ENCODE measurements around the gene CKAP5. TPM values are rescaled to one million over a fixed set of nuclear protein-coding genes. Genes with fewer than 3 reads are reported as not detected.
"Not testable (repeated sequence)": the region's sequence is repeated elsewhere in the genome, so short reads cannot be mapped to it uniquely, and the experiment has no call there.

CKAP5 gene
- total and polyA plus RNA-seq, 2 experiments from 2014 or later, result 67.9 to 120 TPM

DNA sequence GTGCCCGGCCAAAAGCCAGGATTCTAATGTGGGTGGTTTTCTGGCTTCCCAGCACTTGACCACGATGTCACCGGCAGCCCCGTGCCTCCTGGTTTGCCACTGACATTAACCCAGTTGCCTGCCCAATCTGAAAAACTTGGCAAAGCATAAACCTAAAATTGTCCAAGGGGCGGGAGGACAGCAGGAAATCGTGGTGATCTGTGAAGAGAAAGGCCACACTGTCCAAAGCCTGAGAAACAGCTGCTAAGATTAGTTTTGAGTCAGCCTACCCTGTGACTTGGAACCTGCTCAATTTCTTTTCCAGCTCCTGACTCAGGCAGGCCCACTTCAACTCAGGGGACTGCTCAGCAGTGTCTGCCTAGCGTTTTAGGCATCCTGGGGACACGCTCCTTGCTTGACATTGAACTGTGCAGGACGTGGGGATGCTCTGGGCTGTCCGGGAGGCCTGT is 135.2 kb downstream of the CKAP5 start:
- H3K27ac Mint-ChIP-seq, result no peak overlapping the region
- no peaks in the 10 kb centered on the region for H3K4me1 Mint-ChIP-seq
- no peaks in the 10 kb centered on the region; the same call in 1 of the 2 replicates for H4K20me1 ChIP-seq (replicated peaks; ENCODE audit: insufficient read depth)
- H3F3A ChIP-seq (replicated peaks; ENCODE audit: low read depth), result no peaks in the 10 kb centered on the region; the same call in 1 of the 2 replicates
- H3K9me2 ChIP-seq (ENCODE audit: insufficient read depth), result no peaks in the 10 kb centered on the region
- H3K27ac ChIP-seq (ENCODE audit: low read depth), result 0 out of 2 replicates have a peak overlapping the region, but pooled peaks have one; percentile 26
- ATAC-seq, result no peak
- TF ChIP-seq, protein P1, sequence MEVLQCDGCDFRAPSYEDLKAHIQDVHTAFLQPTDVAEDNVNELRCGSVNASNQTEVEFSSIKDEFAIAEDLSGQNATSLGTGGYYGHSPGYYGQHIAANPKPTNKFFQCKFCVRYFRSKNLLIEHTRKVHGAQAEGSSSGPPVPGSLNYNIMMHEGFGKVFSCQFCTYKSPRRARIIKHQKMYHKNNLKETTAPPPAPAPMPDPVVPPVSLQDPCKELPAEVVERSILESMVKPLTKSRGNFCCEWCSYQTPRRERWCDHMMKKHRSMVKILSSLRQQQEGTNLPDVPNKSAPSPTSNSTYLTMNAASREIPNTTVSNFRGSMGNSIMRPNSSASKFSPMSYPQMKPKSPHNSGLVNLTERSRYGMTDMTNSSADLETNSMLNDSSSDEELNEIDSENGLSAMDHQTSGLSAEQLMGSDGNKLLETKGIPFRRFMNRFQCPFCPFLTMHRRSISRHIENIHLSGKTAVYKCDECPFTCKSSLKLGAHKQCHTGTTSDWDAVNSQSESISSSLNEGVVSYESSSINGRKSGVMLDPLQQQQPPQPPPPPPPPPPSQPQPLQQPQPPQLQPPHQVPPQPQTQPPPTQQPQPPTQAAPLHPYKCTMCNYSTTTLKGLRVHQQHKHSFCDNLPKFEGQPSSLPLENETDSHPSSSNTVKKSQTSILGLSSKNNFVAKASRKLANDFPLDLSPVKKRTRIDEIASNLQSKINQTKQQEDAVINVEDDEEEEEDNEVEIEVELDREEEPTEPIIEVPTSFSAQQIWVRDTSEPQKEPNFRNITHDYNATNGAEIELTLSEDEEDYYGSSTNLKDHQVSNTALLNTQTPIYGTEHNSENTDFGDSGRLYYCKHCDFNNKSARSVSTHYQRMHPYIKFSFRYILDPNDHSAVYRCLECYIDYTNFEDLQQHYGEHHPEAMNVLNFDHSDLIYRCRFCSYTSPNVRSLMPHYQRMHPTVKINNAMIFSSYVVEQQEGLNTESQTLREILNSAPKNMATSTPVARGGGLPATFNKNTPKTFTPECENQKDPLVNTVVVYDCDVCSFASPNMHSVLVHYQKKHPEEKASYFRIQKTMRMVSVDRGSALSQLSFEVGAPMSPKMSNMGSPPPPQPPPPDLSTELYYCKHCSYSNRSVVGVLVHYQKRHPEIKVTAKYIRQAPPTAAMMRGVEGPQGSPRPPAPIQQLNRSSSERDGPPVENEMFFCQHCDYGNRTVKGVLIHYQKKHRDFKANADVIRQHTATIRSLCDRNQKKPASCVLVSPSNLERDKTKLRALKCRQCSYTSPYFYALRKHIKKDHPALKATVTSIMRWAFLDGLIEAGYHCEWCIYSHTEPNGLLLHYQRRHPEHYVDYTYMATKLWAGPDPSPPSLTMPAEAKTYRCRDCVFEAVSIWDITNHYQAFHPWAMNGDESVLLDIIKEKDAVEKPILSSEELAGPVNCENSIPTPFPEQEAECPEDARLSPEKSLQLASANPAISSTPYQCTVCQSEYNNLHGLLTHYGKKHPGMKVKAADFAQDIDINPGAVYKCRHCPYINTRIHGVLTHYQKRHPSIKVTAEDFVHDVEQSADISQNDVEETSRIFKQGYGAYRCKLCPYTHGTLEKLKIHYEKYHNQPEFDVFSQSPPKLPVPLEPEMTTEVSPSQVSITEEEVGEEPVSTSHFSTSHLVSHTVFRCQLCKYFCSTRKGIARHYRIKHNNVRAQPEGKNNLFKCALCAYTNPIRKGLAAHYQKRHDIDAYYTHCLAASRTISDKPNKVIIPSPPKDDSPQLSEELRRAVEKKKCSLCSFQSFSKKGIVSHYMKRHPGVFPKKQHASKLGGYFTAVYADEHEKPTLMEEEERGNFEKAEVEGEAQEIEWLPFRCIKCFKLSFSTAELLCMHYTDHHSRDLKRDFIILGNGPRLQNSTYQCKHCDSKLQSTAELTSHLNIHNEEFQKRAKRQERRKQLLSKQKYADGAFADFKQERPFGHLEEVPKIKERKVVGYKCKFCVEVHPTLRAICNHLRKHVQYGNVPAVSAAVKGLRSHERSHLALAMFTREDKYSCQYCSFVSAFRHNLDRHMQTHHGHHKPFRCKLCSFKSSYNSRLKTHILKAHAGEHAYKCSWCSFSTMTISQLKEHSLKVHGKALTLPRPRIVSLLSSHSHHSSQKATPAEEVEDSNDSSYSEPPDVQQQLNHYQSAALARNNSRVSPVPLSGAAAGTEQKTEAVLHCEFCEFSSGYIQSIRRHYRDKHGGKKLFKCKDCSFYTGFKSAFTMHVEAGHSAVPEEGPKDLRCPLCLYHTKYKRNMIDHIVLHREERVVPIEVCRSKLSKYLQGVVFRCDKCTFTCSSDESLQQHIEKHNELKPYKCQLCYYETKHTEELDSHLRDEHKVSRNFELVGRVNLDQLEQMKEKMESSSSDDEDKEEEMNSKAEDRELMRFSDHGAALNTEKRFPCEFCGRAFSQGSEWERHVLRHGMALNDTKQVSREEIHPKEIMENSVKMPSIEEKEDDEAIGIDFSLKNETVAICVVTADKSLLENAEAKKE (CRISPR knock-in tag; IDR thresholded peaks at IDR 0.05), result no peak
- TF ChIP-seq CREB1 (CRISPR knock-in tag; IDR thresholded peaks at IDR 0.05; ENCODE audit: low read depth) (no peak), JUNB (IDR thresholded peaks at IDR 0.05; ENCODE audit: unreplicated experiment) (no peak), ZNF114 (CRISPR knock-in tag; IDR thresholded peaks at IDR 0.05) (no peak), NANOG (IDR thresholded peaks at IDR 0.05; ENCODE audit: borderline replicate concordance) (no peak), EZH2phosphoT487 (IDR thresholded peaks at IDR 0.05; ENCODE audit: unreplicated experiment) (no peak)
- TF ChIP-seq, protein P2, sequence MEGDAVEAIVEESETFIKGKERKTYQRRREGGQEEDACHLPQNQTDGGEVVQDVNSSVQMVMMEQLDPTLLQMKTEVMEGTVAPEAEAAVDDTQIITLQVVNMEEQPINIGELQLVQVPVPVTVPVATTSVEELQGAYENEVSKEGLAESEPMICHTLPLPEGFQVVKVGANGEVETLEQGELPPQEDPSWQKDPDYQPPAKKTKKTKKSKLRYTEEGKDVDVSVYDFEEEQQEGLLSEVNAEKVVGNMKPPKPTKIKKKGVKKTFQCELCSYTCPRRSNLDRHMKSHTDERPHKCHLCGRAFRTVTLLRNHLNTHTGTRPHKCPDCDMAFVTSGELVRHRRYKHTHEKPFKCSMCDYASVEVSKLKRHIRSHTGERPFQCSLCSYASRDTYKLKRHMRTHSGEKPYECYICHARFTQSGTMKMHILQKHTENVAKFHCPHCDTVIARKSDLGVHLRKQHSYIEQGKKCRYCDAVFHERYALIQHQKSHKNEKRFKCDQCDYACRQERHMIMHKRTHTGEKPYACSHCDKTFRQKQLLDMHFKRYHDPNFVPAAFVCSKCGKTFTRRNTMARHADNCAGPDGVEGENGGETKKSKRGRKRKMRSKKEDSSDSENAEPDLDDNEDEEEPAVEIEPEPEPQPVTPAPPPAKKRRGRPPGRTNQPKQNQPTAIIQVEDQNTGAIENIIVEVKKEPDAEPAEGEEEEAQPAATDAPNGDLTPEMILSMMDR (conservative IDR thresholded peaks at IDR 0.05; ENCODE audit: low read depth in 2 of 2), result no peak
- TF ChIP-seq, protein P3, sequence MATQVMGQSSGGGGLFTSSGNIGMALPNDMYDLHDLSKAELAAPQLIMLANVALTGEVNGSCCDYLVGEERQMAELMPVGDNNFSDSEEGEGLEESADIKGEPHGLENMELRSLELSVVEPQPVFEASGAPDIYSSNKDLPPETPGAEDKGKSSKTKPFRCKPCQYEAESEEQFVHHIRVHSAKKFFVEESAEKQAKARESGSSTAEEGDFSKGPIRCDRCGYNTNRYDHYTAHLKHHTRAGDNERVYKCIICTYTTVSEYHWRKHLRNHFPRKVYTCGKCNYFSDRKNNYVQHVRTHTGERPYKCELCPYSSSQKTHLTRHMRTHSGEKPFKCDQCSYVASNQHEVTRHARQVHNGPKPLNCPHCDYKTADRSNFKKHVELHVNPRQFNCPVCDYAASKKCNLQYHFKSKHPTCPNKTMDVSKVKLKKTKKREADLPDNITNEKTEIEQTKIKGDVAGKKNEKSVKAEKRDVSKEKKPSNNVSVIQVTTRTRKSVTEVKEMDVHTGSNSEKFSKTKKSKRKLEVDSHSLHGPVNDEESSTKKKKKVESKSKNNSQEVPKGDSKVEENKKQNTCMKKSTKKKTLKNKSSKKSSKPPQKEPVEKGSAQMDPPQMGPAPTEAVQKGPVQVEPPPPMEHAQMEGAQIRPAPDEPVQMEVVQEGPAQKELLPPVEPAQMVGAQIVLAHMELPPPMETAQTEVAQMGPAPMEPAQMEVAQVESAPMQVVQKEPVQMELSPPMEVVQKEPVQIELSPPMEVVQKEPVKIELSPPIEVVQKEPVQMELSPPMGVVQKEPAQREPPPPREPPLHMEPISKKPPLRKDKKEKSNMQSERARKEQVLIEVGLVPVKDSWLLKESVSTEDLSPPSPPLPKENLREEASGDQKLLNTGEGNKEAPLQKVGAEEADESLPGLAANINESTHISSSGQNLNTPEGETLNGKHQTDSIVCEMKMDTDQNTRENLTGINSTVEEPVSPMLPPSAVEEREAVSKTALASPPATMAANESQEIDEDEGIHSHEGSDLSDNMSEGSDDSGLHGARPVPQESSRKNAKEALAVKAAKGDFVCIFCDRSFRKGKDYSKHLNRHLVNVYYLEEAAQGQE (IDR thresholded peaks at IDR 0.05; ENCODE audit: unreplicated experiment), result no peak
- no peaks in the 10 kb centered on the region for H3K4me1 ChIP-seq (ENCODE audit: insufficient read depth)
- H3K9me3 Mint-ChIP-seq, result no peaks in the 10 kb centered on the region
- H3K27me3 ChIP-seq (ENCODE audit: insufficient read depth), result no peaks in the 10 kb centered on the region
- H3K27me3 Mint-ChIP-seq (ENCODE audit: insufficient read depth, low read depth, poor library complexity), result no peaks in the 10 kb centered on the region
- no peaks in the 10 kb centered on the region for H3K79me2 ChIP-seq (replicated peaks; ENCODE audit: insufficient read depth)
- H3K36me3 Mint-ChIP-seq (ENCODE audit: low read depth), result peaks cover 8% of the 10 kb centered on the region
- no peak overlapping the region for H3K4me3 Mint-ChIP-seq
- no peak overlapping the region for H2AFZ ChIP-seq
- no peak overlapping the region for H3K4me3 ChIP-seq
- DNase-seq (ENCODE audit: low spot score), result no peak
- H3K36me3 ChIP-seq (ENCODE audit: insufficient read depth), result no peaks in the 10 kb centered on the region
- no peak overlapping the region for H3K4me2 ChIP-seq

DNA sequence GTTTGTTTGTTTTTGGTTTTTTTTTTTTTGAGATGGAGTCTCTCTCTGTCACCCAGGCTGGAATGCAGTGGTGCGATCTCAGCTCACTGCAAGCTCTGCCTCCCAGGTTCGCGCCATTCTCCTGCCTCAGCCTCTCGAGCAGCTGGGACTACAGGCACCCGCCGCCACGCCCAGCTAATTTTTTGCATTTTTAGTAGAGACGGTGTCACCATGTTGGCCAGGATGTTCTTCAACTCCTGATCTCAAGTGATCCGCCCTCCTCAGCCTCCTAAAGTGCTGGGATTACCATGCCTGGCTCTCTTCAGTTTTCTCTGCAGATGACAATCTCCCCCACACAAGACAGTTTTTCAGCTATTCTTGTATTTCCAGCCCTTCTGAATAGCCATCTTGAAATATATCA is 136.7 kb downstream of the CKAP5 start:
- H3K4me3 Mint-ChIP-seq; H3K27me3 ChIP-seq (ENCODE audit: insufficient read depth); H3K4me2 ChIP-seq; H3K9me2 ChIP-seq (ENCODE audit: insufficient read depth); H3K36me3 ChIP-seq (ENCODE audit: insufficient read depth); H3K9me3 Mint-ChIP-seq; H3K27ac ChIP-seq (ENCODE audit: low read depth); H2AFZ ChIP-seq; H3F3A ChIP-seq (replicated peaks; ENCODE audit: low read depth); H3K27me3 Mint-ChIP-seq (ENCODE audit: insufficient read depth, low read depth, poor library complexity); DNase-seq (ENCODE audit: low spot score); H4K20me1 ChIP-seq (replicated peaks; ENCODE audit: insufficient read depth); H3K27ac Mint-ChIP-seq; H3K79me2 ChIP-seq (replicated peaks; ENCODE audit: insufficient read depth); H3K4me1 ChIP-seq (ENCODE audit: insufficient read depth); H3K4me3 ChIP-seq; H3K4me1 Mint-ChIP-seq; ATAC-seq: not testable (repeated sequence)
- H3K36me3 Mint-ChIP-seq (ENCODE audit: low read depth), result peaks cover 19% of the 10 kb centered on the region

Data from GM23338 (cell line).